SK-N-SH treated with all-trans-retinoic acid at 6 μM for 48 hours (cell line): ENCODE results near the gene MMP17.

Source experiments
- ATAC-seq: fragments of 200-7000 bp; cut with Tn5 transposase; 3 replicates; pipeline ENCODE4 v1.9.1; 2020; ENCODE audit warnings: mild to moderate bottlenecking, moderate library complexity
- ARNTL ChIP-seq: fragments of 450-650 bp; formaldehyde crosslinking; IDR thresholded peaks from 2 replicates; pipeline ENCODE4 v1.5.0; 2020; ENCODE audit warnings: low read depth, mild to moderate bottlenecking, moderate library complexity, borderline replicate concordance
- BACH2 ChIP-seq: fragments of 250-450 bp; sonication (Bioruptor Pico); IDR thresholded peaks from 2 replicates; pipeline ENCODE4 v1.9.0; 2021; ENCODE audit warnings: mild to moderate bottlenecking, borderline replicate concordance
- CREB5 ChIP-seq: fragments of 250-450 bp; sonication (Bioruptor Pico); IDR thresholded peaks from 2 replicates; pipeline ENCODE4 v1.5.1; 2020; ENCODE audit warnings: low read depth, mild to moderate bottlenecking, moderate library complexity
- CSDC2 ChIP-seq: fragments of 250-450 bp; sonication (Bioruptor Pico); IDR thresholded peaks from 2 replicates; pipeline ENCODE4 v1.5.0; 2020; ENCODE audit warnings: mild to moderate bottlenecking, moderate library complexity
- CSRNP3 ChIP-seq: fragments of 250-450 bp; sonication (Bioruptor Pico); IDR thresholded peaks from 2 replicates; pipeline ENCODE4 v1.5.1; 2021; ENCODE audit warnings: mild to moderate bottlenecking, moderate library complexity
- ESRRG ChIP-seq: fragments of 250-450 bp; sonication (Bioruptor Pico); IDR thresholded peaks from 2 replicates; pipeline ENCODE4 v1.6.1; 2021; ENCODE audit warnings: mild to moderate bottlenecking
- ISL1 ChIP-seq: fragments of 250-450 bp; sonication (Bioruptor Pico); IDR thresholded peaks from 2 replicates; pipeline ENCODE4 v2.1.2; 2022; ENCODE audit warnings: mild to moderate bottlenecking, moderate library complexity
- OSR1 ChIP-seq: fragments of 250-450 bp; sonication (Bioruptor Pico); IDR thresholded peaks from 2 replicates; pipeline ENCODE4 v1.8.0; 2022; ENCODE audit warnings: moderate library complexity, mild to moderate bottlenecking, inconsistent platforms
- POU6F1 ChIP-seq: fragments of 250-450 bp; sonication (Bioruptor Pico); IDR thresholded peaks from 2 replicates; pipeline ENCODE4 v1.8.0; 2021; ENCODE audit warnings: low read depth, mild to moderate bottlenecking, moderate library complexity, borderline replicate concordance
- PPARA ChIP-seq: fragments of 250-450 bp; sonication (Bioruptor Pico); IDR thresholded peaks from 2 replicates; pipeline ENCODE4 v1.5.0; 2020; ENCODE audit warnings: mild to moderate bottlenecking, borderline replicate concordance
- RARB ChIP-seq: fragments of 250-450 bp; sonication (Bioruptor Pico); IDR thresholded peaks from 2 replicates; pipeline ENCODE4 v1.8.0; 2021; ENCODE audit warnings: mild to moderate bottlenecking, moderate library complexity
- SNAI2 ChIP-seq: fragments of 250-450 bp; sonication (Bioruptor Pico); IDR thresholded peaks from 2 replicates; pipeline ENCODE4 v1.5.0; 2020; ENCODE audit warnings: mild to moderate bottlenecking, moderate library complexity
- TCF4 ChIP-seq: fragments of 250-450 bp; sonication (Bioruptor Pico); IDR thresholded peaks from 2 replicates; pipeline ENCODE4 v1.8.0; 2021; ENCODE audit warnings: mild to moderate bottlenecking, moderate library complexity, borderline replicate concordance
- TOX ChIP-seq: fragments of 250-450 bp; sonication (Bioruptor Pico); IDR thresholded peaks from 2 replicates; pipeline ENCODE4 v1.8.0; 2021; ENCODE audit warnings: mild to moderate bottlenecking, moderate library complexity, borderline replicate concordance
- TSHZ2 ChIP-seq: fragments of 250-450 bp; sonication (Bioruptor Pico); IDR thresholded peaks from 2 replicates; pipeline ENCODE4 v1.5.0; 2020; ENCODE audit warnings: mild to moderate bottlenecking, moderate library complexity
- ZC3H10 ChIP-seq: fragments of 250-450 bp; sonication (Bioruptor Pico); IDR thresholded peaks from 2 replicates; pipeline ENCODE4 v1.5.1; 2021; ENCODE audit warnings: mild to moderate bottlenecking, moderate library complexity
- ZFP3 ChIP-seq: fragments of 250-450 bp; sonication (Bioruptor Pico); IDR thresholded peaks from 2 replicates; pipeline ENCODE4 v1.5.0; 2020; ENCODE audit warnings: mild to moderate bottlenecking, moderate library complexity
- ZFP30 ChIP-seq: fragments of 450-650 bp; formaldehyde crosslinking; IDR thresholded peaks from 2 replicates; pipeline ENCODE4 v1.5.0; 2022; ENCODE audit warnings: mild to moderate bottlenecking, moderate library complexity
- ZNF565 ChIP-seq: fragments of 450-650 bp; formaldehyde crosslinking; conservative IDR thresholded peaks from 2 replicates; pipeline ENCODE4 v1.5.0; 2020; ENCODE audit warnings: low read depth, mild to moderate bottlenecking, moderate library complexity
- ZNF70 ChIP-seq: fragments of 450-650 bp; formaldehyde crosslinking; IDR thresholded peaks from 2 replicates; pipeline ENCODE4 v1.5.0; 2020; ENCODE audit warnings: mild to moderate bottlenecking, moderate library complexity
- ZNF8 ChIP-seq: fragments of 450-650 bp; formaldehyde crosslinking; IDR thresholded peaks from 2 replicates; pipeline ENCODE4 v1.5.0; 2020; ENCODE audit warnings: mild to moderate bottlenecking, moderate library complexity

Gene MMP17

GRCh38 chr12:131818821-131819585, 9.2 kb upstream of the MMP17 start:
- no peak for ATAC-seq
- TF ChIP-seq ZFP30 (CRISPR knock-in tag) (no peak), ESRRG (no peak), RARB (CRISPR knock-in tag) (no peak)

- no peak for TF ChIP-seq ISL1 (CRISPR knock-in tag)
- no peak for TF ChIP-seq CSDC2 (CRISPR knock-in tag)
- TF ChIP-seq CREB5, result no peak
- no peak for TF ChIP-seq ZFP30 (CRISPR knock-in tag)
- TF ChIP-seq SNAI2 (CRISPR knock-in tag), result no peak
- TF ChIP-seq ZNF8 (CRISPR knock-in tag), result no peak
- TF ChIP-seq PPARA (CRISPR knock-in tag), result no peak
- no peak for TF ChIP-seq TCF4
- no peak for ATAC-seq
These were observed 3.7 kb upstream of the MMP17 start for GRCh38 chr12:131824450-131824849.

- no peak for ATAC-seq
These were observed 2.9 kb upstream of the MMP17 start for GRCh38 chr12:131825146-131825892.

GRCh38 chr12:131826097-131826928, 1.9 kb upstream of the MMP17 start:
- ATAC-seq, result no peak
- TF ChIP-seq CSDC2 (CRISPR knock-in tag), result no peak

More at GRCh38 chr12:131825146-131825892, 2.9 kb upstream of the MMP17 start:
- no peak for TF ChIP-seq TOX (CRISPR knock-in tag)

- ATAC-seq, result peak; percentile 30
- TF ChIP-seq CSRNP3 (CRISPR knock-in tag), result no peak
- TF ChIP-seq ZFP3 (CRISPR knock-in tag), result no peak
- no peak for TF ChIP-seq ZC3H10 (CRISPR knock-in tag)
- TF ChIP-seq SNAI2 (CRISPR knock-in tag), result no peak
- no peak for TF ChIP-seq BACH2 (CRISPR knock-in tag)
- no peak for TF ChIP-seq RARB (CRISPR knock-in tag)
- no peak for TF ChIP-seq ZNF70 (CRISPR knock-in tag)
- TF ChIP-seq ZFP30 (CRISPR knock-in tag), result no peak
- no peak for TF ChIP-seq OSR1 (CRISPR knock-in tag)
- TF ChIP-seq ZNF8 (CRISPR knock-in tag), result no peak
- TF ChIP-seq CREB5, result no peak
- no peak for TF ChIP-seq ARNTL (CRISPR knock-in tag)
- TF ChIP-seq ISL1 (CRISPR knock-in tag), result no peak
- no peak for TF ChIP-seq POU6F1
- TF ChIP-seq ZNF565 (CRISPR knock-in tag), result no peak
- no peak for TF ChIP-seq TSHZ2
These were observed 620 bp downstream of the MMP17 start for GRCh38 chr12:131828671-131829355.
